Muscle layer of colon (tissue), 2 donors: ENCODE measurements around the gene NMNAT2.
"Not testable (repeated sequence)": the region's sequence is repeated elsewhere in the genome, so short reads cannot be mapped to it uniquely, and the experiment has no call there.

Source experiments
- H3K27ac ChIP-seq: one replicate; pipeline ENCODE4 v1.7.0; 2013; ENCODE audit warnings: low read depth, mild to moderate bottlenecking, low read length, moderate library complexity
- H3K27me3 ChIP-seq, 2 donors: one replicate each; pipeline ENCODE4 v1.7.0; 2013; ENCODE audit warnings: low read length in 2 of 2, mild to moderate bottlenecking in 2 of 2; ENCODE audit not compliant: insufficient read depth in 2 of 2, control insufficient read depth in 1 of 2
- H3K36me3 ChIP-seq: one replicate; pipeline ENCODE4 v1.7.0; 2013; ENCODE audit warnings: mild to moderate bottlenecking, low read length; ENCODE audit not compliant: insufficient read depth
- H3K4me1 ChIP-seq: one replicate; pipeline ENCODE4 v1.7.0; 2013; ENCODE audit warnings: mild to moderate bottlenecking, low read length; ENCODE audit not compliant: insufficient read depth
- H3K4me3 ChIP-seq, 2 donors: one replicate each; pipeline ENCODE4 v1.7.0; 2013; ENCODE audit warnings: low read length in 2 of 2, low read depth in 1 of 2, mild to moderate bottlenecking in 1 of 2, moderate library complexity in 1 of 2
- H3K9ac ChIP-seq: one replicate; pipeline ENCODE4 v1.7.0; 2013; ENCODE audit warnings: low read length
- H3K9me3 ChIP-seq: one replicate; pipeline ENCODE4 v1.7.0; 2013; ENCODE audit warnings: mild to moderate bottlenecking, low read length
- donor health status: abdominal sarcoma.
- donor health status: Adenocarcinoma of cecum.

Gene NMNAT2

GRCh38 chr1:183240853-183241252, 177.3 kb downstream of the NMNAT2 start:
- not testable (repeated sequence) for H3K27ac ChIP-seq, H3K9me3 ChIP-seq, H3K36me3 ChIP-seq, H3K4me3 ChIP-seq, H3K9ac ChIP-seq, H3K4me1 ChIP-seq, H3K27me3 ChIP-seq

GRCh38 chr1:183240526-183240825, 177.7 kb downstream of the NMNAT2 start:
- no peaks in the 10 kb centered on the region for H3K36me3 ChIP-seq

GRCh38 chr1:183239793-183240525, 178.2 kb downstream of the NMNAT2 start:
- peaks cover 7% of the 10 kb centered on the region for H3K4me1 ChIP-seq
- no peaks in the 10 kb centered on the region for H3K27me3 ChIP-seq
- no peak overlapping the region for H3K27ac ChIP-seq
- H3K9me3 ChIP-seq = no peaks in the 10 kb centered on the region
- no peak overlapping the region for H3K9ac ChIP-seq
- no peak overlapping the region for H3K4me3 ChIP-seq
- H3K36me3 ChIP-seq = no peaks in the 10 kb centered on the region

More at GRCh38 chr1:183240526-183240825, 177.7 kb downstream of the NMNAT2 start:
- H3K4me3 ChIP-seq = no peak overlapping the region
- H3K9ac ChIP-seq = no peak overlapping the region
- no peak overlapping the region for H3K27ac ChIP-seq
- H3K4me1 ChIP-seq = peaks cover 7% of the 10 kb centered on the region
- no peaks in the 10 kb centered on the region for H3K9me3 ChIP-seq
- no peaks in the 10 kb centered on the region for H3K27me3 ChIP-seq

- no peaks in the 10 kb centered on the region for H3K36me3 ChIP-seq
- H3K27ac ChIP-seq = no peak overlapping the region
- H3K4me1 ChIP-seq = peaks cover 13% of the 10 kb centered on the region
Observed at GRCh38 chr1:183239220-183239742, 178.9 kb downstream of the NMNAT2 start.

GRCh38 chr1:183238071-183238470, 180.1 kb downstream of the NMNAT2 start:
- Histone ChIP-seq H3K4me3 (no peak overlapping the region), H3K9me3 (no peaks in the 10 kb centered on the region), H3K4me1 (peaks cover 15% of the 10 kb centered on the region), H3K36me3 (no peaks in the 10 kb centered on the region), H3K27me3 (no peaks in the 10 kb centered on the region), H3K27ac (no peak overlapping the region), H3K9ac (no peak overlapping the region)

More at GRCh38 chr1:183239220-183239742, 178.9 kb downstream of the NMNAT2 start:
- Histone ChIP-seq H3K9me3 (no peaks in the 10 kb centered on the region), H3K27me3 (no peaks in the 10 kb centered on the region), H3K4me3 (no peak overlapping the region), H3K9ac (no peak overlapping the region)

- H3K27ac ChIP-seq = no peak overlapping the region
- H3K9me3 ChIP-seq = no peaks in the 10 kb centered on the region
- H3K9ac ChIP-seq = no peak overlapping the region
- H3K27me3 ChIP-seq = no peaks in the 10 kb centered on the region
- H3K4me3 ChIP-seq = no peak overlapping the region
- no peaks in the 10 kb centered on the region for H3K36me3 ChIP-seq
- peaks cover 16% of the 10 kb centered on the region for H3K4me1 ChIP-seq
Observed at GRCh38 chr1:183237046-183237445, 181.1 kb downstream of the NMNAT2 start.

GRCh38 chr1:183236158-183236725, 181.9 kb downstream of the NMNAT2 start:
- H3K9ac ChIP-seq = no peak overlapping the region
- H3K4me1 ChIP-seq = peaks cover 16% of the 10 kb centered on the region
- peak overlapping the region; percentile 74 for H3K27ac ChIP-seq
- H3K4me3 ChIP-seq = no peak overlapping the region
- no peaks in the 10 kb centered on the region for H3K9me3 ChIP-seq
- H3K36me3 ChIP-seq = no peaks in the 10 kb centered on the region
- no peaks in the 10 kb centered on the region for H3K27me3 ChIP-seq

- Histone ChIP-seq H3K4me1 (peaks cover 16% of the 10 kb centered on the region), H3K36me3 (no peaks in the 10 kb centered on the region), H3K4me3 (peak overlapping the region in 1 of 2 donors; percentile 64), H3K9me3 (no peaks in the 10 kb centered on the region), H3K9ac (no peak overlapping the region), H3K27ac (peak overlapping the region; percentile 74), H3K27me3 (no peaks in the 10 kb centered on the region)
Observed at GRCh38 chr1:183235503-183235902, 182.7 kb downstream of the NMNAT2 start.

- Histone ChIP-seq H3K4me1 (peaks cover 16% of the 10 kb centered on the region), H3K9me3 (no peaks in the 10 kb centered on the region), H3K27me3 (no peaks in the 10 kb centered on the region), H3K27ac (peak overlapping the region; percentile 74), H3K4me3 (peak overlapping the region in 1 of 2 donors; percentile 64), H3K9ac (no peak overlapping the region), H3K36me3 (no peaks in the 10 kb centered on the region)
Observed at GRCh38 chr1:183234660-183235476, 183.3 kb downstream of the NMNAT2 start.

- no peak overlapping the region for H3K4me3 ChIP-seq
- no peaks in the 10 kb centered on the region for H3K36me3 ChIP-seq
- no peak overlapping the region for H3K27ac ChIP-seq
- H3K27me3 ChIP-seq = no peaks in the 10 kb centered on the region
- H3K4me1 ChIP-seq = peaks cover 16% of the 10 kb centered on the region
- no peak overlapping the region for H3K9ac ChIP-seq
- no peaks in the 10 kb centered on the region for H3K9me3 ChIP-seq
Observed at GRCh38 chr1:183233113-183233512, 185.1 kb downstream of the NMNAT2 start.

- Histone ChIP-seq H3K4me1 (peaks cover 16% of the 10 kb centered on the region), H3K27ac (no peak overlapping the region), H3K27me3 (no peaks in the 10 kb centered on the region), H3K9ac (no peak overlapping the region), H3K36me3 (no peaks in the 10 kb centered on the region), H3K9me3 (no peaks in the 10 kb centered on the region), H3K4me3 (no peak overlapping the region)
Observed at GRCh38 chr1:183231545-183231944, 186.6 kb downstream of the NMNAT2 start.
